Urothelium cell line (cell line): ENCODE data around the gene MAP7.
"Not testable (repeated sequence)": the region's sequence is repeated elsewhere in the genome, so short reads cannot be mapped to it uniquely, and the experiment has no call there.

ENCODE experiments used
- DNase-seq: peaks from one replicate; pipeline ENCODE4 v3.0.0; 2011; ENCODE audit warnings: low spot score, mixed read lengths
- FAIRE-seq: peaks from 2 replicates; lab custom pipeline; 2011; peaks lifted over from hg19 to GRCh38; lab: Jason Lieb, UNC

The MAP7 gene

DNA sequence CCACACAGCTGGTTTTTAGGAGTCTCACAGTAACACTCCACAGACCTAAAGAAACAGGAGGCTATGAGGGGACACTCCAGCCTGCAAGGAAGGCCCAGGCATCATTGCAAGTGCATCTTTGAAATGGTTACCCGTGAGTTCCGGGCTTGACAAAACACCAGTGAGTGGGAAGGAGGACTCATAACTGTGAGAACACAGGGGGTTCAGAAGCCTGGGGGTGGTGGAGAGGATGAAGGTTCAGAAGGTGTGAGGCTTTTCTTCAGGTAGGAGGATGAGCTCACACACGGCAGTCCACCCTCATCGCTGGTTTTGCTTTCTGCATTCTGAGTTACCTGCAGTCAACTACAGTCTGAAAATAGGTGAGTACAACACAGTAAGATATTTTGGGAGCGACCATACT lies 39.9 kb downstream of the MAP7 start:
- DNase-seq (no peak), FAIRE-seq (no peak)

GRCh38 chr6:136508725-136509392 lies 41.4 kb downstream of the MAP7 start:
- no peak for FAIRE-seq
- DNase-seq = no peak

- no peak for FAIRE-seq
- no peak for DNase-seq
Observed at GRCh38 chr6:136506124-136506799, 44.0 kb downstream of the MAP7 start.

DNA sequence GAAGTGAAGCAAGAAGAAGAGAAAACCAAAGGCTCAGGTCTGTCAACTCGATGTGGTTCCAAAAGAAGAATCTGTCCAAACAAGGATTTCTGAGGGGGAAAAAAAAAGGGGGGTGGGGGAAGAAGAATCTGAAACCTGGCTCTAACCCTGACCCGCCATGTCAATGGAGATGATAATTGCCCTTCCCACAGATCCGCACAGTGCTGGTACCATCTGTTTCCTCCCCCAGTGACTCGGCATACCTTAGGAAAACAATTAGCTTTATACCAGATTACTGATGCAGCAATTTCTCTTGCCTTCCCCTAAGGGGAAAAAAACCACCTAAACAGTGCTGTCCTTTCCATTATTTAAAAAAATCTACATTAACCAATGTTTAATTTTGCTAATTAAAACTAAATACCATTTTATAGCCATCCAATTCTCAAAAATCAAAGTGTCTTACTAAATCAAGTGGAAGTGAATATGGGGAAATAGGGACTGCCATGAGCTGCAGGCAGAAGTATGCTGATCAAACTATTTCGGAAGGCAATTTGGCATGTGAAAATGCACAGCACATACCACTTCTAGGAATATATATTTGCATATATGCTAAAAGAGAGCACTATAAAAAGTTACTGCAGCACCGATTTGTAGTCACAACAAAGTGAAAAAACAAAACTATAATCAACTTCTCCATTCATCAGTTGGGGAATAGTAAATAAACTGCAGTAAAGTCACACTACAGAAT lies 46.8 kb downstream of the MAP7 start:
- DNase-seq = no peak
- FAIRE-seq = no peak

GRCh38 chr6:136502786-136503185 lies 47.4 kb downstream of the MAP7 start:
- DNase-seq (no peak), FAIRE-seq (no peak)

DNA sequence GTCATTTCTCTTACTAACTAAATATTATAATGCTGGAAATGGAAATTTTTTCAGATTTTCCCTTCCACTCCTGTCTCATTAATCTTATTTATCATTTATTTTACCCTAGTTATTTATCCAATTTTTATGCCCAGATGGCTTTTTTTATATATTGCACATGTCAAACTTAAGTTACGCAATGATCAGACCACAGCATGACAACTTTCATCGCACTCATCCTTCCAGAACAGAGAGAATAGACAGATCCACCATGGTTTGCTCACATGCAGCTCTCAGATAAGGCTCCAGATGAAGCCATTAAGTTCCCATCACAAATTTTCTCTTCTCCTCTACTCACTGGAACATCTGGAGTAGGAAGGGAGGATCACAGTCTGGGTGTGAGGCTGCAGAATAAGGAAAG lies 48.7 kb downstream of the MAP7 start:
- DNase-seq (no peak), FAIRE-seq (no peak)

- FAIRE-seq = no peak
- DNase-seq = no peak
Observed at GRCh38 chr6:136501096-136501495, 49.1 kb downstream of the MAP7 start.

GRCh38 chr6:136500414-136500813 lies 49.8 kb downstream of the MAP7 start:
- no peak for FAIRE-seq

DNA sequence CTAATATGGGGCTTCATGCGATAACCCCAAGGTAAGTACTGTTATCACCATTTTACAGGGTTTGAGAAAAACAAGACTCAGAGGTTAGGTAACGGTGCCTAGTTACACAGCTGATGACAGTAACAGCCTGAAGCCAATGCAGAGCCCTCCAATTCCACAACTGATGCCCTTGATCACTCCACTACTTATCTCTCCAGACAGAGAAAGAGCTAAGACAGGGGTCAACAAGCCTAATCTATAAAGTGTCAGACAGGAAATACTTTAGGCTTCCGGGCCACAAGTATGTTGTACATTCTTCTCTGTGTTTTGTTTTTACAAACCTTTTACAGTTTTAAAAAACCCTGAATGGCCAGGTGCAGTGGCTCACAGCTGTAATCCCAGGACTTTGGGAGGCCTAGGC lies 50.9 kb downstream of the MAP7 start:
- FAIRE-seq (no peak), DNase-seq (no peak)

More at GRCh38 chr6:136500414-136500813, 49.8 kb downstream of the MAP7 start:
- DNase-seq = no peak

DNA sequence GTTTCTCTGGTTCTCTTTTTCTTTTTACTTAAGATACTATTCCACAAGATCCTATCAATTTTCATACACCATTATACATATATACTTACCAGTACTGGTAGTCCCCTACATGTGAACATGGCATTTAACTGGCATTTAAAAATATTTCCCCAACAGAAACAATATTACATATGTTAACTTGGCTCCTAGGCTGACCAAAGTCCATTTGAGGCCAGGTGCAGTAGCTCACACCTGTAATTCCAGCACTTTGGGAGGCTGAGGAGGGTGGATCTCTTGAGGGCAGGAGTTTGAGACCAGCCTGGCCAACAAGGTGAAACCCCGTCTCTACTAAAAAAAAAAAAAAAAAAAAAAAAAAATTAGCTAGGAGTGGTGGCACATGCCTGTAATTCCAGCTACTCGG lies 53.8 kb downstream of the MAP7 start:
- FAIRE-seq, DNase-seq: not testable (repeated sequence)

GRCh38 chr6:136494710-136495109 lies 55.5 kb downstream of the MAP7 start:
- no peak for DNase-seq
- no peak for FAIRE-seq

DNA sequence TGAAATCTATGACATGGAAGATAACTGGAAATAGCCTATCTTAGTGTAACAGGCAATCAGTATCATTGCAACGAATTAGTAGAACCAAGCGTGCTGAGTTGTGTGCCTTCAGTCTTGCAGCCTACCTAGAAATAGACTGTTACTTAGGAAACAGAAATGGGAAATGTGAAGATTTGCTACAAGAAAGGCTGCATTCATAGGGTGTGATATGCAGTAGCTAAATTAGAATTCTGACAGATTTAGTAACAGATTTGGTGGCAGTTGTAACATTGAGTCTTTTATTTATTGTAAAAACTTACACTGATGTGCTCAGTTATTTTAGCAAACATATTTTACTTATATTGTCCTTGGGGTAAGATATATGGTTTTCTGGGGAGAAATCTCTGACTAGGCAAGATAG lies 56.2 kb downstream of the MAP7 start:
- FAIRE-seq (no peak), DNase-seq (no peak)

DNA sequence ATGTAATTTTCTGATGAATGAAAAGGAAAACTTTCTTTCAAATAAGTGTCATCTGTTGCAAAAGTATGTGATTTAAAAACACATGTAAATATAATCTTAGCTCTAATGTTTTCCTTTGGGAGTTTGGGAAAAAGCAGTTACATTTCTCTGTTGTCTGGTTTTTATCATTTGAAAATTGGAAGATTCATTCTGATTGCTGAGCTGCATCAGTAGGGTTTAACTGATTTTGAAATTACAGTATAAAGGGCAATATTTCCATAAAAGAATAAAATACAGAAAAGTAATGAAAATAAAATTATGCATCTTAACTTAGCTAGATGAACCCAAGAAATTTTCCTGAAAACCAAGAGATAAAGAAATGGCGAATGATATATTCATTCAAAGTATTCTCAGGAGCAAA lies 57.8 kb downstream of the MAP7 start:
- FAIRE-seq = no peak
- DNase-seq = no peak

DNA sequence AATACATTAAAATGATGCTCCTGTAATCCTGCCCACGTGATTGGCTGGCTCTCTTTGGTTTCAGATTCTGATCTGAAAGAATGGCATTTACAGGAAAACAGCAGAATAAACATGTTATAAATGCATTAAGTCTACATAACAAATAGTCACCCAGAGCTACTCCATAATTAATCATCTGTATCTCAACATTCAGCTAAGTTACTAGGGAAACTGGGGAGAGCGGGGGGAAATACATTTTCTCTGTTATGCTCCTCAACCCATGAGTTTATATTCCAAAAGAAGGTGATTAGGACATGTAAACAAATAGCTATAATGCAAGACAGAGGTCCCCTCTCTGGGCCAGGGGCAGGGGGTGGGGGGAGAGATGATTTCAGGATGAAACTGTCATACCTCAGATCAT lies 58.5 kb downstream of the MAP7 start:
- DNase-seq = no peak
- no peak for FAIRE-seq

DNA sequence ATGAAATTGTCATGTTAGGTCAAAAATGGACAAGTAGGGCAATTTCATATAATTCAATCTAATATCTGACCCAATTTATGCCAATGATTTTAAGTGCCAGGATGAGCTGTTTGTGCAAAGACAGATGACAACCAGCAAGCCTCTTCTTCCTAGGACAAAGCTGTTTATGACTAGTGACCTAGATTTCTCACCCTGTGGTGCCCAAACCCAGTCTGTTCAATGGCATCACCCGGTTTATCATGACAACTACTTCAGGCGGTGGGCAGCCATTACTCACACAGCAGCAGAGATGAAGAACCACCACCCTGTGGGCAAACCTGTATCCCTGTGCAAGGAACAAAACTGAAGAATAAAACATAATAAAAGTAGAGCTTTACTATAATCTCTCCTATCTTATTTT lies 59.0 kb downstream of the MAP7 start:
- FAIRE-seq (no peak), DNase-seq (no peak)

DNA sequence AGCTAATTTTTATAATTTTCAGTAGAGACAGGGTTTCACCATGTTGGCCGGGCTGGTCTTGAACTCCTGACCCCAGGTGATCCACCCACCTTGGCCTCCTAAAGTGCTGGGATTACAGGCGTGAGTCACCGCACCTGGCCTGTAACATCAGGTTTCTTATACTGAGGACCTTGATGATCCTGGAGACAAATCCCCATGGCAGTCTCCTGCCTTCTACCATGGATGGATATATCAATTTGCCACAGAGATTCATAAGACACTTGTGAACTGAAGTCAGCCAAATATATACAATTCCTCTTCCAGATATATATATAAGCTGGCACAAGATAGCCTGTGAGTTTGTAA lies 60.6 kb downstream of the MAP7 start:
- DNase-seq, FAIRE-seq: not testable (repeated sequence)

- FAIRE-seq (no peak), DNase-seq (no peak)
Observed at GRCh38 chr6:136487759-136488425, 62.3 kb downstream of the MAP7 start.

DNA sequence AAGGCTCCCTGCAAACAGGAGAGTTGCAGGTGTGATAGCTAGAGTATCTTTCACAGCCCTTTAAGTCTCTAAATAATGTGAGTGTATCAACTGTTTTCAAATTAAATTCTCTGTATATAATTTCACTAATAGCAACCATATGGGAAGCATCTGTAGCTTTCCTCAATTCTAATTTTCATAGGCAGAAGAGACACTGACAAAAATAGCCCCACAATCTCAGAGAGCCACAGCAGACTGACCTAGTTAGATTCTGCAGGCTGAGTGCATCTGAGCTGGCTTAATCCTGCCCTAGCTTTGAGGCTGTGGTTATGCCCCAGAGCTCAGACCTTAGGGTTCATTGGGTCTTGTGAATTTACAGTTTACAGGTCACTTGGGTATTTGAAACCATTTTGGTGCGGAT lies 63.9 kb downstream of the MAP7 start:
- FAIRE-seq = no peak
- no peak for DNase-seq

DNA sequence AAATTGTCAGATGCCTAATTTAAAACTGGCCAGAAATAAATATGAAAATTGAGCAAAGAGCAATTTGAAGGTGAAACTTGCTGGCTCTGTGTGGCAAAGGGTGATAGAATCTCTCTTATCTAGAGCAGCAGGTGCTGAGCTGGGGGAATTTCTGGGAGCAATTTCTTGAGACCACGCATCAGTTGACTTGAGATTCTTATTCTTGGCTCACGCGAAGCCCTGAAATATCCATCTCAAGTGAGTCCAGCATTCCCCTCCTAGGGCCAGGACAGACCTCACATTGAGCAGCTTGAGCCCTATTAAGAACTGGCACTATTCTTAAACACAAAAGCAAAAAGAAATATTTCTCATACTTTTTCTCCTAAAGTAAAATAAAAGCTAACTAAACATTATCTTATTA lies 66.3 kb downstream of the MAP7 start:
- DNase-seq (no peak), FAIRE-seq (no peak)

- not testable (repeated sequence) for FAIRE-seq
Observed at GRCh38 chr6:136483005-136483404, 67.2 kb downstream of the MAP7 start.

DNA sequence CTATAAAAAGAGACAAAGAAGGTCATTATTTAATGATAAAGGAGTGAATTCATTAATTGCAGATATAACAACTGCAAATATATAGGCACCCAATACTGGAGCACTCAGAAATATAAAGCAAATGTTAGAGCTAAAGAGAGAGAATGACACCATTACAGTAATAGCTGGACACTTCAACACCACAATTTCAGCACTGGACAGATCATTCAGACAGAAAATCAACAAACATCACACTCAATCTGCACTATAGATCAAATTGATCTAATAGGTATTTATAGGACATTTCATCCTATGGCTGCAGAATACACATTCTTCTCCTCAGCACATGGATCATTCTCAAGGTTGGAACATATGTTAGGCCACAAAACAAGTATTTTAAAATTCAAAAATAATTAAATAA lies 72.7 kb downstream of the MAP7 start:
- FAIRE-seq (no peak), DNase-seq (no peak)

More at GRCh38 chr6:136483005-136483404, 67.2 kb downstream of the MAP7 start:
- not testable (repeated sequence) for DNase-seq

- DNase-seq (no peak), FAIRE-seq (no peak)
Observed at GRCh38 chr6:136475686-136476085, 74.5 kb downstream of the MAP7 start.
